Activated CD8-positive, alpha-beta memory T cell treated with anti-CD3 and anti-CD28 coated beads, Interleukin-2, amount 50 U/mL, for 1 hour (primary cell): ENCODE measurements around the gene PTK7.

Experiments
- DNase-seq: peaks from one replicate; pipeline ENCODE4 v3.0.0-alpha.2; 2020; ENCODE audit errors: extremely low read depth

PTK7 gene

GRCh38 chr6:43207286-43207685 is 131.2 kb downstream of the PTK7 start:
- no peak for DNase-seq
